OCI-LY3 (cell line): ENCODE data around the gene RAD23A.
A peak's percentile ranks its signal among the peaks of the same experiment; 100 is the strongest.

Experiments
- H2AFZ ChIP-seq: fragments of 200-600, 300-600 bp; shearing (Covaris generic); 2 replicates; pipeline ENCODE4 v1.6.0; 2014; ENCODE audit warnings: antibody characterized with exemption, low read depth, low read length
- H3K27ac ChIP-seq: fragments of 200-600, 300-600 bp; sonication (generic); 2 replicates; pipeline ENCODE4 v1.5.1; 2014; ENCODE audit warnings: mild to moderate bottlenecking, low read length, moderate library complexity, mixed read lengths
- H3K27me3 ChIP-seq: fragments of 200-600, 300-600 bp; sonication (generic); 2 replicates; pipeline ENCODE4 v1.6.1; 2014; ENCODE audit warnings: low read depth, low read length, mixed read lengths
- H3K36me3 ChIP-seq: fragments of 200-600, 300-600 bp; sonication (generic); replicated peaks from 2 replicates; pipeline ENCODE3; 2014; ENCODE audit warnings: low read depth, low read length, mixed read lengths
- H3K4me1 ChIP-seq: fragments of 300-600, 200-600 bp; sonication (generic); 2 replicates; pipeline ENCODE4 v1.6.1; 2014; ENCODE audit warnings: low read length, mixed read lengths
- H3K4me2 ChIP-seq: fragments of 200-600, 300-600 bp; sonication (generic); 2 replicates; pipeline ENCODE4 v1.6.1; 2014; ENCODE audit warnings: low read length, mixed read lengths
- H3K4me3 ChIP-seq: fragments of 300-600, 200-600 bp; sonication (generic); 2 replicates; pipeline ENCODE4 v1.5.1; 2014; ENCODE audit warnings: antibody characterized with exemption, mild to moderate bottlenecking, low read length, moderate library complexity
- H3K79me2 ChIP-seq: fragments of 300-600, 200-600 bp; shearing (Covaris generic); 2 replicates; pipeline ENCODE4 v1.6.1; 2014; ENCODE audit warnings: mild to moderate bottlenecking, low read length, mixed read lengths
- H3K9ac ChIP-seq: fragments of 300-600, 200-600 bp; shearing (Covaris generic); 2 replicates; pipeline ENCODE4 v1.6.0; 2014; ENCODE audit warnings: mild to moderate bottlenecking, low read length, moderate library complexity
- H3K9me3 ChIP-seq: fragments of 200-600, 300-600 bp; shearing (Covaris generic); 2 replicates; pipeline ENCODE4 v1.6.1; 2014; ENCODE audit warnings: low read length, mixed read lengths; ENCODE audit not compliant: insufficient read depth
- H4K20me1 ChIP-seq: fragments of 200-600, 300-600 bp; sonication (generic); 2 replicates; pipeline ENCODE4 v1.6.1; 2016; ENCODE audit warnings: low read length, mixed read lengths; ENCODE audit not compliant: insufficient read depth
- EZH2phosphoT487 ChIP-seq: fragments of 200-600 bp; shearing (Covaris generic); IDR thresholded peaks from 2 replicates; pipeline ENCODE4 v1.6.1; 2018; ENCODE audit warnings: antibody characterized with exemption, mixed run types, low read depth
- TF ChIP-seq, protein P1 (sequence below): fragments of 200-600, 300-600 bp; sonication (generic); IDR thresholded peaks from 2 replicates; pipeline ENCODE4 v1.5.1; 2014; ENCODE audit warnings: antibody characterized with exemption, low read length, low read depth

RAD23A gene

DNA sequence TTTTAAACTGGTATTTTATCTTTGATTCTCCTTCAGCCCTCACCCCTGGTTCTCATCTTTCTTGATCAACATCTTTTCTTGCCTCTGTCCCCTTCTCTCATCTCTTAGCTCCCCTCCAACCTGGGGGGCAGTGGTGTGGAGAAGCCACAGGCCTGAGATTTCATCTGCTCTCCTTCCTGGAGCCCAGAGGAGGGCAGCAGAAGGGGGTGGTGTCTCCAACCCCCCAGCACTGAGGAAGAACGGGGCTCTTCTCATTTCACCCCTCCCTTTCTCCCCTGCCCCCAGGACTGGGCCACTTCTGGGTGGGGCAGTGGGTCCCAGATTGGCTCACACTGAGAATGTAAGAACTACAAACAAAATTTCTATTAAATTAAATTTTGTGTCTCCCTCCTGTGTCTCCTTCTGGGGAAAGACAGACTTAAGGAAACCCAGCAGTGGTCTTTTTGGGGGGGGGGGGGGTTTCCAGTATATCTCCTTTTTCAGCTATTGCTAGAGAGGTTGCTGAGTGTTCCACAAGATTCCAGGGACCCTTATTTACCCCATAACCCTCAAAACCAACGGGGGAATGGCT lies 1.5 kb upstream of the RAD23A start:
- peaks cover 75% of the 10 kb centered on the region for H3K79me2 ChIP-seq
- H2AFZ ChIP-seq: no peak overlapping the region
- H3K9me3 ChIP-seq: no peaks in the 10 kb centered on the region
- peak overlapping the region; percentile 90 for H3K27ac ChIP-seq
- H3K27me3 ChIP-seq: no peaks in the 10 kb centered on the region
- H3K4me1 ChIP-seq: peaks cover 68% of the 10 kb centered on the region
- TF ChIP-seq, protein P1, sequence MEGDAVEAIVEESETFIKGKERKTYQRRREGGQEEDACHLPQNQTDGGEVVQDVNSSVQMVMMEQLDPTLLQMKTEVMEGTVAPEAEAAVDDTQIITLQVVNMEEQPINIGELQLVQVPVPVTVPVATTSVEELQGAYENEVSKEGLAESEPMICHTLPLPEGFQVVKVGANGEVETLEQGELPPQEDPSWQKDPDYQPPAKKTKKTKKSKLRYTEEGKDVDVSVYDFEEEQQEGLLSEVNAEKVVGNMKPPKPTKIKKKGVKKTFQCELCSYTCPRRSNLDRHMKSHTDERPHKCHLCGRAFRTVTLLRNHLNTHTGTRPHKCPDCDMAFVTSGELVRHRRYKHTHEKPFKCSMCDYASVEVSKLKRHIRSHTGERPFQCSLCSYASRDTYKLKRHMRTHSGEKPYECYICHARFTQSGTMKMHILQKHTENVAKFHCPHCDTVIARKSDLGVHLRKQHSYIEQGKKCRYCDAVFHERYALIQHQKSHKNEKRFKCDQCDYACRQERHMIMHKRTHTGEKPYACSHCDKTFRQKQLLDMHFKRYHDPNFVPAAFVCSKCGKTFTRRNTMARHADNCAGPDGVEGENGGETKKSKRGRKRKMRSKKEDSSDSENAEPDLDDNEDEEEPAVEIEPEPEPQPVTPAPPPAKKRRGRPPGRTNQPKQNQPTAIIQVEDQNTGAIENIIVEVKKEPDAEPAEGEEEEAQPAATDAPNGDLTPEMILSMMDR: no peak
- no peak for TF ChIP-seq EZH2phosphoT487
- peaks cover 33% of the 10 kb centered on the region for H4K20me1 ChIP-seq
- peak overlapping the region; percentile 65 for H3K4me2 ChIP-seq
- peak overlapping the region; percentile 56 for H3K4me3 ChIP-seq
- peak overlapping the region; percentile 42; the same call in 1 of the 2 replicates for H3K9ac ChIP-seq
- peaks cover 82% of the 10 kb centered on the region for H3K36me3 ChIP-seq

DNA sequence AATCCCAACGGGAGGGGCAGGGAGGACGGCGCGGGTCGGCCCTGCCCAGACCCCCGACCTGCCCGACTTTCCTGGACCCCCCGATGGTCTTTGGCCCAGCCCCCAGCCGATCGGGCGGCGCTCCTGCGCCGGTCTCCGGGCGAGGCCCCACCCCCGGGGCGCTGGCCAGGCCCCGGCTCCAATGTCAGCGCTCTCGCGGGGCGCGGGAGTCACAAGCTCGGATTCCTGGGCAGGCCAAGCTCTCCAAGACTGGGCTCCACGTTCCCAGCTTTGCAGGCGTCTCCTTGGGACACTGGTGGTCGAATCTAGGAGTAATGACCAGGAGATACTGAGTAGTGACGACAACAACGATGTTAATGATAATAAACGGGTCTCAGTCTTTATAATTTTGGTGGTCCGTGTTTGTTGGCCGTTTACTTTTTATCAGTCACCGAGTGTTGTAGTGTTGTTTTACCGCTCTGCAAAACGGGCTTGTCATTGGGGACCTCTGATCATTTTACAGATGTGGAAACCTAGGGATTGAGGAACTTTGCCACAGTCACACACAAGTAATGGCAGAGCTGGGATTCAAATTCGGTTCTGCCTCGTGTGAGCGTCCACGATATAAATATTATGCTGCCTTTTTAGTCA lies 545 bp downstream of the RAD23A start:
- no peak for TF ChIP-seq EZH2phosphoT487
- H2AFZ ChIP-seq: no peak overlapping the region
- no peaks in the 10 kb centered on the region for H3K27me3 ChIP-seq
- peaks cover 13% of the 10 kb centered on the region for H4K20me1 ChIP-seq
- H3K27ac ChIP-seq: peak overlapping the region; percentile 90
- H3K9ac ChIP-seq: peak overlapping the region; percentile 96
- peaks cover 76% of the 10 kb centered on the region for H3K36me3 ChIP-seq
- peaks cover 49% of the 10 kb centered on the region for H3K4me1 ChIP-seq
- H3K9me3 ChIP-seq: no peaks in the 10 kb centered on the region
- H3K79me2 ChIP-seq: peaks cover 68% of the 10 kb centered on the region
- H3K4me2 ChIP-seq: peak overlapping the region; percentile 95
- H3K4me3 ChIP-seq: peak overlapping the region; percentile 97

DNA sequence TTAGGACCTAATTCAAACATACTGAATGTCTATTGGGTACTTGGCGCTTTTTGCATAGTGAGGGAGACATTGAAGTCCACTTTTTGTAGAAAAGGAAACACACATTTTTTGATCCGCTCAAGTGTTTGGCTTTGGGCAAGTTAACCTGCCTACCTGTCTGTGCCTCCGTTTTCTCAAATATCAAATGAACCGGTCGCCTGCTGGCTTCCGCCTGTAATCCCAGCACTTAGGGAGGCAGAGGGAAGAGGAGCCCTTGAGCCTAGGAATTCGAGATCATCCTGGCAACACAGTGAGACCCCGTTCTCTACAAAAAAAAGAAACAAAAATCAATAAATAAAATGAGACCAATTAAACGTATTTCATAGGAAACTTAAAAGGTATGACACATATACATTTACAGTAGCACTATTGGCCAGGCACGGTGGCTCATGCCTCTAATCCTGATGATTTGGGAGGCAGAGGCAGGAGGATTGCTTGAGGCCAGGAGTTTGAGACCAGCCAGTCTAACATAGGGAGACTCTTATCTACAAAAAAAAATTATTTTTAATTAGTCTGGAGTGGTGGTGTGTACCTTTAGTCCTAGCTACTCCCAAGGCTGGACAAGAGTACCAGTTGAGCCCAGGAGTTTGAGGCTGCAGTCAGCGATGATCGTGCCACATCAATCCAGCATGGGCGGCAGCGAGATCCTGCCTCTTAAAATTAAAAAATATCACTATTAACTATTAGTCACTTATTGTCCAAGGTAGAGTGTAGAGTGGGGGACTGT lies 1.3 kb downstream of the RAD23A start:
- peaks cover 13% of the 10 kb centered on the region for H4K20me1 ChIP-seq
- peak overlapping the region; percentile 95 for H3K4me2 ChIP-seq
- H2AFZ ChIP-seq: no peak overlapping the region
- H3K9me3 ChIP-seq: no peaks in the 10 kb centered on the region
- H3K27ac ChIP-seq: peak overlapping the region; percentile 90
- H3K36me3 ChIP-seq: peaks cover 73% of the 10 kb centered on the region
- H3K79me2 ChIP-seq: peaks cover 65% of the 10 kb centered on the region
- no peaks in the 10 kb centered on the region for H3K27me3 ChIP-seq
- TF ChIP-seq EZH2phosphoT487: no peak
- TF ChIP-seq, protein P1: no peak
- H3K9ac ChIP-seq: peak overlapping the region; percentile 96
- H3K4me1 ChIP-seq: peaks cover 45% of the 10 kb centered on the region
- peak overlapping the region; percentile 97 for H3K4me3 ChIP-seq

DNA sequence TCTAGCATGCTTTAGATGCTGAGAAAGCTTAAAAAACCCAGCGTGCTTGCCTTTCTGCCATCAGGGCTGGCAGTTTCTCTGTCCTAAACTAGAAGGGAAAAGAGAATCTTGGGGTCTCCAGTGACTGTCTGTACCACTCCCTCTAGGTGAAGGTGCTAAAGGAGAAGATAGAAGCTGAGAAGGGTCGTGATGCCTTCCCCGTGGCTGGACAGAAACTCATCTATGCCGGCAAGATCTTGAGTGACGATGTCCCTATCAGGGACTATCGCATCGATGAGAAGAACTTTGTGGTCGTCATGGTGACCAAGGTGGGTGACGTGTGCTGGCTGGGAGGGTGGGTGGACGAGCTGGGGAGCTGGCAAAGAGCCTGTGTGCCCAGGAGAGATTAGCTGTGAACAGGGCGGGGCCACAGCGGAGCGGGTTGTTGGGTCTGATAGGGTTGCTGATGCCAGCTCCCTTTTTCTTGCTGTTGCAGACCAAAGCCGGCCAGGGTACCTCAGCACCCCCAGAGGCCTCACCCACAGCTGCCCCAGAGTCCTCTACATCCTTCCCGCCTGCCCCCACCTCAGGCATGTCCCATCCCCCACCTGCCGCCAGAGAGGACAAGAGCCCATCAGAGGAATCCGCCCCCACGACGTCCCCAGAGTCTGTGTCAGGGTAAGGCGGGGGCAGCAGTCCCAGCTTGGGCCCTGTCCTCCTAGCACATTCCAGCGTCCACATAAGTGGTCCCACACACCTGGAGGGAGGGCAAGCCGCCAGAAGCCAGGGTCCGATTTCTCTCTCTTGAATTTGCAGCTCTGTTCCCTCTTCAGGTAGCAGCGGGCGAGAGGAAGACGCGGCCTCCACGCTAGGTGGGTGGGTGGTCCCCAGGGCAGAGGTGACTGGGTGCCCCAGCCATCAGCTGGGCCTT lies 2.3 kb downstream of the RAD23A start:
- TF ChIP-seq, protein P1: no peak
- TF ChIP-seq EZH2phosphoT487: no peak
- Histone ChIP-seq H3K4me3 (no peak overlapping the region), H2AFZ (no peak overlapping the region), H3K4me2 (no peak overlapping the region; the same call in 1 of the 2 replicates), H3K36me3 (peaks cover 75% of the 10 kb centered on the region), H3K27ac (no peak overlapping the region), H3K4me1 (peaks cover 35% of the 10 kb centered on the region), H4K20me1 (peaks cover 13% of the 10 kb centered on the region), H3K27me3 (no peaks in the 10 kb centered on the region), H3K79me2 (peaks cover 70% of the 10 kb centered on the region), H3K9me3 (no peaks in the 10 kb centered on the region), H3K9ac (no peak overlapping the region)
